Measurements from ENCODE around the gene TMEM63C. TPM values are rescaled to one million over a fixed set of nuclear protein-coding genes. Genes with fewer than 3 reads are reported as not detected.
"Not testable (repeated sequence)": the region's sequence is repeated elsewhere in the genome, so short reads cannot be mapped to it uniquely, and the experiment has no call there.

The TMEM63C gene
- total RNA-seq, 1 experiment from 2014 or later = not detected

- in situ Hi-C loops (cut with HindIII; ENCODE audit: low sequenced_read_pairs) = no loop called here
- no peak for DNase-seq (ENCODE audit: low spot score)
These were observed 84.2 kb downstream of the TMEM63C start for GRCh38 chr14:77265561-77266335.

GRCh38 chr14:77266336-77266735 lies 84.7 kb downstream of the TMEM63C start:
- DNase-seq (ENCODE audit: low spot score) = no peak
- in situ Hi-C loops (cut with HindIII; ENCODE audit: low sequenced_read_pairs) = no loop called here

GRCh38 chr14:77267937-77268699 lies 86.5 kb downstream of the TMEM63C start:
- in situ Hi-C loops (cut with HindIII; ENCODE audit: low sequenced_read_pairs) = no loop called here
- DNase-seq (ENCODE audit: low spot score) = no peak

GRCh38 chr14:77268989-77269600 lies 87.5 kb downstream of the TMEM63C start:
- in situ Hi-C loops (cut with HindIII; ENCODE audit: low sequenced_read_pairs) = no loop called here
- no peak for DNase-seq (ENCODE audit: low spot score)

- in situ Hi-C loops (cut with HindIII; ENCODE audit: low sequenced_read_pairs) = no loop called here
- DNase-seq (ENCODE audit: low spot score) = no peak
These were observed 88.9 kb downstream of the TMEM63C start for GRCh38 chr14:77270361-77271112.

GRCh38 chr14:77271113-77271710 lies 89.6 kb downstream of the TMEM63C start, which contains the start of gene NGB:
TSS of gene NGB (minus strand) at chr14:77271206. CDS start at chr14:77270937, 269 bp downstream.
- in situ Hi-C loops (cut with HindIII; ENCODE audit: low sequenced_read_pairs) = no loop called here
- DNase-seq (ENCODE audit: low spot score) = no peak

GRCh38 chr14:77272261-77272660 lies 90.7 kb downstream of the TMEM63C start:
- in situ Hi-C loops (cut with HindIII; ENCODE audit: low sequenced_read_pairs) = no loop called here
- DNase-seq (ENCODE audit: low spot score) = no peak

GRCh38 chr14:77273796-77274195 lies 92.2 kb downstream of the TMEM63C start:
- no peak for DNase-seq (ENCODE audit: low spot score)
- in situ Hi-C loops (cut with HindIII; ENCODE audit: low sequenced_read_pairs) = no loop called here

- in situ Hi-C loops (cut with HindIII; ENCODE audit: low sequenced_read_pairs) = no loop called here
- DNase-seq (ENCODE audit: low spot score) = peak; percentile 89
These were observed 93.5 kb downstream of the TMEM63C start for GRCh38 chr14:77275041-77275580.

GRCh38 chr14:77275601-77276017 lies 94.0 kb downstream of the TMEM63C start:
- peak; percentile 92 for DNase-seq (ENCODE audit: low spot score)
- in situ Hi-C loops (cut with HindIII; ENCODE audit: low sequenced_read_pairs) = no loop called here

- DNase-seq (ENCODE audit: low spot score) = no peak
- in situ Hi-C loops (cut with HindIII; ENCODE audit: low sequenced_read_pairs) = no loop called here
These were observed 94.8 kb downstream of the TMEM63C start for GRCh38 chr14:77276295-77276935.

GRCh38 chr14:77276959-77277358 lies 95.4 kb downstream of the TMEM63C start:
- in situ Hi-C loops (cut with HindIII; ENCODE audit: low sequenced_read_pairs) = no loop called here
- DNase-seq (ENCODE audit: low spot score) = no peak

GRCh38 chr14:77278461-77279230 lies 97.0 kb downstream of the TMEM63C start:
- no peak for DNase-seq (ENCODE audit: low spot score)
- in situ Hi-C loops (cut with HindIII; ENCODE audit: low sequenced_read_pairs) = no loop called here

GRCh38 chr14:77279719-77280118 lies 98.1 kb downstream of the TMEM63C start:
- DNase-seq (ENCODE audit: low spot score) = no peak
- in situ Hi-C loops (cut with HindIII; ENCODE audit: low sequenced_read_pairs) = no loop called here

GRCh38 chr14:77280921-77281320 lies 99.3 kb downstream of the TMEM63C start:
- DNase-seq (ENCODE audit: low spot score); in situ Hi-C loops (cut with HindIII; ENCODE audit: low sequenced_read_pairs): not testable (repeated sequence)

- no peak for DNase-seq (ENCODE audit: low spot score)
- in situ Hi-C loops (cut with HindIII; ENCODE audit: low sequenced_read_pairs) = no loop called here
These were observed 100.3 kb downstream of the TMEM63C start for GRCh38 chr14:77281852-77282410.

- in situ Hi-C loops (cut with HindIII; ENCODE audit: low sequenced_read_pairs) = no loop called here
- no peak for DNase-seq (ENCODE audit: low spot score)
These were observed 102.5 kb downstream of the TMEM63C start for GRCh38 chr14:77284066-77284465.

Measured in G401 (cell line).